ENCODE data around the gene ITGA1.

The ITGA1 gene

GRCh38 chr5:52903142-52903541, 115.4 kb downstream of the ITGA1 start:
- Mint-ChIP-seq H3K27ac (no peak overlapping the region), H3K27me3 (no peaks in the 10 kb centered on the region)
- no peak for ATAC-seq (ENCODE audit: low read depth)

GRCh38 chr5:52906343-52906742, 118.6 kb downstream of the ITGA1 start:
- no peaks in the 10 kb centered on the region for H3K27me3 Mint-ChIP-seq
- H3K9me3 Mint-ChIP-seq, result peaks cover 1% of the 10 kb centered on the region
- no peaks in the 10 kb centered on the region for H3K4me1 Mint-ChIP-seq
- no peak overlapping the region for H3K4me3 Mint-ChIP-seq
- H3K36me3 Mint-ChIP-seq, result no peaks in the 10 kb centered on the region
- DNase-seq (ENCODE audit: low spot score in 2 of 2) (no peak), ATAC-seq (ENCODE audit: low read depth) (no peak)
- no peak overlapping the region for H3K27ac Mint-ChIP-seq

More at GRCh38 chr5:52903142-52903541, 115.4 kb downstream of the ITGA1 start:
- Mint-ChIP-seq H3K4me3 (no peak overlapping the region), H3K4me1 (no peaks in the 10 kb centered on the region), H3K36me3 (no peaks in the 10 kb centered on the region), H3K9me3 (peaks cover 1% of the 10 kb centered on the region)
- no peak for DNase-seq (ENCODE audit: low spot score in 2 of 2)

GRCh38 chr5:52906845-52907244, 119.1 kb downstream of the ITGA1 start:
- H3K36me3 Mint-ChIP-seq, result no peaks in the 10 kb centered on the region
- no peaks in the 10 kb centered on the region for H3K4me1 Mint-ChIP-seq
- peaks cover 1% of the 10 kb centered on the region for H3K9me3 Mint-ChIP-seq
- no peaks in the 10 kb centered on the region for H3K27me3 Mint-ChIP-seq
- DNase-seq (ENCODE audit: low spot score in 2 of 2), result no peak
- ATAC-seq (ENCODE audit: low read depth), result no peak
- no peak overlapping the region for H3K27ac Mint-ChIP-seq
- no peak overlapping the region for H3K4me3 Mint-ChIP-seq

GRCh38 chr5:52909192-52909591, 121.5 kb downstream of the ITGA1 start:
- Mint-ChIP-seq H3K9me3 (no peaks in the 10 kb centered on the region), H3K4me1 (no peaks in the 10 kb centered on the region), H3K27ac (no peak overlapping the region), H3K36me3 (no peaks in the 10 kb centered on the region), H3K4me3 (no peak overlapping the region), H3K27me3 (no peaks in the 10 kb centered on the region)
- DNase-seq (ENCODE audit: low spot score in 2 of 2), result no peak
- ATAC-seq (ENCODE audit: low read depth), result no peak

- Mint-ChIP-seq H3K36me3 (no peaks in the 10 kb centered on the region), H3K27ac (no peak overlapping the region), H3K4me1 (peaks cover under 1% of the 10 kb centered on the region), H3K4me3 (no peak overlapping the region), H3K27me3 (no peaks in the 10 kb centered on the region), H3K9me3 (no peaks in the 10 kb centered on the region)
- no peak for DNase-seq (ENCODE audit: low spot score in 2 of 2)
- ATAC-seq (ENCODE audit: low read depth), result no peak
These were observed 122.4 kb downstream of the ITGA1 start for GRCh38 chr5:52910071-52910470.

- peaks cover 6% of the 10 kb centered on the region for H3K4me1 Mint-ChIP-seq
- no peak overlapping the region for H3K27ac Mint-ChIP-seq
- peaks cover 6% of the 10 kb centered on the region for H3K27me3 Mint-ChIP-seq
- H3K36me3 Mint-ChIP-seq, result no peaks in the 10 kb centered on the region
- ATAC-seq (ENCODE audit: low read depth) (peak; percentile 81), DNase-seq (ENCODE audit: low spot score in 2 of 2) (peak; percentile 16 to 50)
- peak overlapping the region; percentile 64 for H3K4me3 Mint-ChIP-seq
- no peaks in the 10 kb centered on the region for H3K9me3 Mint-ChIP-seq
These were observed 127.6 kb downstream of the ITGA1 start for GRCh38 chr5:52915176-52915875.

- ATAC-seq (ENCODE audit: low read depth) (no peak), DNase-seq (ENCODE audit: low spot score in 2 of 2) (no peak)
- no peaks in the 10 kb centered on the region for H3K36me3 Mint-ChIP-seq
- no peak overlapping the region for H3K27ac Mint-ChIP-seq
- H3K27me3 Mint-ChIP-seq, result peaks cover 11% of the 10 kb centered on the region
- H3K4me1 Mint-ChIP-seq, result no peaks in the 10 kb centered on the region
- H3K4me3 Mint-ChIP-seq, result no peak overlapping the region
- H3K9me3 Mint-ChIP-seq, result no peaks in the 10 kb centered on the region
These were observed 133.2 kb downstream of the ITGA1 start for GRCh38 chr5:52920929-52921328.

GRCh38 chr5:52922384-52922783, 134.7 kb downstream of the ITGA1 start:
- Mint-ChIP-seq H3K36me3 (no peaks in the 10 kb centered on the region), H3K9me3 (no peaks in the 10 kb centered on the region), H3K27me3 (peaks cover 8% of the 10 kb centered on the region), H3K4me3 (no peak overlapping the region), H3K27ac (no peak overlapping the region), H3K4me1 (no peaks in the 10 kb centered on the region)
- ATAC-seq (ENCODE audit: low read depth) (no peak), DNase-seq (ENCODE audit: low spot score in 2 of 2) (no peak)

GRCh38 chr5:52924456-52924855, 136.7 kb downstream of the ITGA1 start:
- no peak for ATAC-seq (ENCODE audit: low read depth)
- Mint-ChIP-seq H3K4me3 (no peak overlapping the region), H3K27ac (no peak overlapping the region)

GRCh38 chr5:52925001-52925400, 137.3 kb downstream of the ITGA1 start:
- DNase-seq (ENCODE audit: low spot score in 2 of 2), result no peak
- Mint-ChIP-seq H3K9me3 (no peaks in the 10 kb centered on the region), H3K27me3 (peaks cover 8% of the 10 kb centered on the region), H3K4me3 (no peak overlapping the region), H3K27ac (no peak overlapping the region), H3K4me1 (no peaks in the 10 kb centered on the region), H3K36me3 (no peaks in the 10 kb centered on the region)
- ATAC-seq (ENCODE audit: low read depth), result no peak

More at GRCh38 chr5:52924456-52924855, 136.7 kb downstream of the ITGA1 start:
- Mint-ChIP-seq H3K36me3 (no peaks in the 10 kb centered on the region), H3K4me1 (no peaks in the 10 kb centered on the region), H3K27me3 (peaks cover 8% of the 10 kb centered on the region), H3K9me3 (no peaks in the 10 kb centered on the region)
- no peak for DNase-seq (ENCODE audit: low spot score in 2 of 2)

GRCh38 chr5:52928689-52929088, 141.0 kb downstream of the ITGA1 start:
- Mint-ChIP-seq H3K9me3 (no peaks in the 10 kb centered on the region), H3K27ac (no peak overlapping the region), H3K4me1 (no peaks in the 10 kb centered on the region), H3K27me3 (peaks cover 8% of the 10 kb centered on the region), H3K4me3 (no peak overlapping the region), H3K36me3 (no peaks in the 10 kb centered on the region)
- ATAC-seq (ENCODE audit: low read depth) (no peak), DNase-seq (ENCODE audit: low spot score in 2 of 2) (no peak)

- H3K4me1 Mint-ChIP-seq, result no peaks in the 10 kb centered on the region
- no peak for DNase-seq (ENCODE audit: low spot score in 2 of 2)
- no peak for ATAC-seq (ENCODE audit: low read depth)
These were observed 150.5 kb downstream of the ITGA1 start for GRCh38 chr5:52938226-52938625.

GRCh38 chr5:52943285-52943684, 155.6 kb downstream of the ITGA1 start:
- Mint-ChIP-seq H3K4me3 (no peak overlapping the region), H3K36me3 (no peaks in the 10 kb centered on the region), H3K4me1 (no peaks in the 10 kb centered on the region), H3K9me3 (no peaks in the 10 kb centered on the region), H3K27ac (no peak overlapping the region), H3K27me3 (peaks cover 5% of the 10 kb centered on the region)
- ATAC-seq (ENCODE audit: low read depth) (no peak), DNase-seq (ENCODE audit: low spot score in 2 of 2) (no peak)

More at GRCh38 chr5:52938226-52938625, 150.5 kb downstream of the ITGA1 start:
- H3K27ac Mint-ChIP-seq, result no peak overlapping the region
- no peaks in the 10 kb centered on the region for H3K9me3 Mint-ChIP-seq
- H3K36me3 Mint-ChIP-seq, result no peaks in the 10 kb centered on the region
- no peak overlapping the region for H3K4me3 Mint-ChIP-seq
- peaks cover 3% of the 10 kb centered on the region for H3K27me3 Mint-ChIP-seq

GRCh38 chr5:52943808-52944207, 156.1 kb downstream of the ITGA1 start:
- Mint-ChIP-seq H3K4me3 (no peak overlapping the region), H3K9me3 (no peaks in the 10 kb centered on the region), H3K4me1 (peaks cover 4% of the 10 kb centered on the region), H3K27ac (no peak overlapping the region), H3K27me3 (peaks cover 5% of the 10 kb centered on the region), H3K36me3 (no peaks in the 10 kb centered on the region)
- ATAC-seq (ENCODE audit: low read depth) (no peak), DNase-seq (ENCODE audit: low spot score in 2 of 2) (no peak)

- no peak for DNase-seq (ENCODE audit: low spot score in 2 of 2)
These were observed 157.3 kb downstream of the ITGA1 start for GRCh38 chr5:52945040-52945439.

More at GRCh38 chr5:52945040-52945439, 157.3 kb downstream of the ITGA1 start:
- H3K36me3 Mint-ChIP-seq, result no peaks in the 10 kb centered on the region
- H3K4me3 Mint-ChIP-seq, result peak overlapping the region; percentile 39
- no peak for ATAC-seq (ENCODE audit: low read depth)
- H3K4me1 Mint-ChIP-seq, result peaks cover 4% of the 10 kb centered on the region
- H3K9me3 Mint-ChIP-seq, result no peaks in the 10 kb centered on the region
- H3K27ac Mint-ChIP-seq, result no peak overlapping the region
- H3K27me3 Mint-ChIP-seq, result peaks cover 7% of the 10 kb centered on the region

Data from memory B cell (primary cell).